ENCODE measurements around the gene MAMDC2.
A peak's percentile ranks its signal among the peaks of the same experiment; 100 is the strongest.
"Not testable (repeated sequence)": the region's sequence is repeated elsewhere in the genome, so short reads cannot be mapped to it uniquely, and the experiment has no call there.

Gene MAMDC2

GRCh38 chr9:70143394-70144130, 99.9 kb downstream of the MAMDC2 start:
- no peak for DNase-seq

- no peak for DNase-seq
Measured at GRCh38 chr9:70144131-70144503, 100.5 kb downstream of the MAMDC2 start.

- DNase-seq, result no peak
Measured at GRCh38 chr9:70145981-70146380, 102.3 kb downstream of the MAMDC2 start.

- DNase-seq, result no peak
Measured at GRCh38 chr9:70147196-70147595, 103.5 kb downstream of the MAMDC2 start.

- no peak for DNase-seq
Measured at GRCh38 chr9:70147651-70148050, 104.0 kb downstream of the MAMDC2 start.

GRCh38 chr9:70152350-70152749, 108.7 kb downstream of the MAMDC2 start:
- DNase-seq, result no peak

GRCh38 chr9:70156729-70157128, 113.1 kb downstream of the MAMDC2 start:
- DNase-seq, result no peak

- no peak for DNase-seq
Measured at GRCh38 chr9:70159630-70160029, 116.0 kb downstream of the MAMDC2 start.

- DNase-seq, result no peak
Measured at GRCh38 chr9:70160686-70161600, 117.3 kb downstream of the MAMDC2 start.

- DNase-seq, result no peak
Measured at GRCh38 chr9:70165006-70165602, 121.5 kb downstream of the MAMDC2 start.

- DNase-seq, result no peak
Measured at GRCh38 chr9:70168521-70168920, 124.9 kb downstream of the MAMDC2 start.

- no peak for DNase-seq
Measured at GRCh38 chr9:70169222-70169621, 125.6 kb downstream of the MAMDC2 start.

- DNase-seq, result no peak
Measured at GRCh38 chr9:70170151-70170790, 126.6 kb downstream of the MAMDC2 start.

GRCh38 chr9:70172532-70172931, 128.9 kb downstream of the MAMDC2 start:
- DNase-seq, result no peak

GRCh38 chr9:70177121-70177520, 133.5 kb downstream of the MAMDC2 start:
- DNase-seq, result no peak

- DNase-seq, result no peak
Measured at GRCh38 chr9:70192707-70193106, 149.1 kb downstream of the MAMDC2 start.

GRCh38 chr9:70195456-70195855, 151.8 kb downstream of the MAMDC2 start:
- no peak for DNase-seq

GRCh38 chr9:70197216-70198044, 153.8 kb downstream of the MAMDC2 start:
- DNase-seq, result no peak

- DNase-seq, result not testable (repeated sequence)
Measured at GRCh38 chr9:70204743-70205142, 161.1 kb downstream of the MAMDC2 start.

- DNase-seq, result peak in 1 of 2 experiments; percentile 1
Measured at GRCh38 chr9:70205366-70206020, 161.8 kb downstream of the MAMDC2 start.

- DNase-seq, result no peak
Measured at GRCh38 chr9:70217029-70217428, 173.4 kb downstream of the MAMDC2 start.

GRCh38 chr9:70218767-70219166, 175.1 kb downstream of the MAMDC2 start:
- no peak for DNase-seq

Measured in NCI-H187 (cell line).